ENCODE results near the gene CXCL14.

The CXCL14 gene

GRCh38 chr5:135582099-135582781, 3.4 kb upstream of the CXCL14 start:
- DNase-seq (ENCODE audit: low read depth) = no peak
- no peak overlapping the region for H3K4me3 ChIP-seq (ENCODE audit: low read depth, low read length)
- no peak for TF ChIP-seq CTCF (IDR thresholded peaks at IDR 0.05; ENCODE audit: control insufficient read depth, extremely low read depth, insufficient read depth)

- no peak overlapping the region for H3K4me3 ChIP-seq (ENCODE audit: low read depth, low read length)
- no peak for DNase-seq (ENCODE audit: low read depth)
- TF ChIP-seq CTCF (IDR thresholded peaks at IDR 0.05; ENCODE audit: control insufficient read depth, extremely low read depth, insufficient read depth) = no peak
Observed at GRCh38 chr5:135578305-135578684, 496 bp downstream of the CXCL14 start.

GRCh38 chr5:135577421-135577820, 1.4 kb downstream of the CXCL14 start:
- no peak for TF ChIP-seq CTCF (IDR thresholded peaks at IDR 0.05; ENCODE audit: control insufficient read depth, extremely low read depth, insufficient read depth)
- no peak for DNase-seq (ENCODE audit: low read depth)
- H3K4me3 ChIP-seq (ENCODE audit: low read depth, low read length) = no peak overlapping the region

GRCh38 chr5:135576075-135576599, 2.7 kb downstream of the CXCL14 start:
- H3K4me3 ChIP-seq (ENCODE audit: low read depth, low read length) = no peak overlapping the region
- no peak for TF ChIP-seq CTCF (IDR thresholded peaks at IDR 0.05; ENCODE audit: control insufficient read depth, extremely low read depth, insufficient read depth)
- DNase-seq (ENCODE audit: low read depth) = no peak

- no peak for DNase-seq (ENCODE audit: low read depth)
- no peak for TF ChIP-seq CTCF (IDR thresholded peaks at IDR 0.05; ENCODE audit: control insufficient read depth, extremely low read depth, insufficient read depth)
- no peak overlapping the region for H3K4me3 ChIP-seq (ENCODE audit: low read depth, low read length)
Observed at GRCh38 chr5:135574493-135574892, 4.3 kb downstream of the CXCL14 start.

GRCh38 chr5:135571902-135572301, 6.9 kb downstream of the CXCL14 start:
- no peak overlapping the region for H3K4me3 ChIP-seq (ENCODE audit: low read depth, low read length)
- TF ChIP-seq CTCF (IDR thresholded peaks at IDR 0.05; ENCODE audit: control insufficient read depth, extremely low read depth, insufficient read depth) = no peak
- DNase-seq (ENCODE audit: low read depth) = no peak

GRCh38 chr5:135571066-135571609, 7.7 kb downstream of the CXCL14 start:
- no peak for TF ChIP-seq CTCF (IDR thresholded peaks at IDR 0.05; ENCODE audit: control insufficient read depth, extremely low read depth, insufficient read depth)
- no peak for DNase-seq (ENCODE audit: low read depth)
- H3K4me3 ChIP-seq (ENCODE audit: low read depth, low read length) = no peak overlapping the region

Measured in LNCaP clone FGC (cell line).